Medulla oblongata (tissue), 1 donor: ENCODE results near the gene TMEM11.
"Not testable (repeated sequence)": the region's sequence is repeated elsewhere in the genome, so short reads cannot be mapped to it uniquely, and the experiment has no call there.

Experiments used
- DNase-seq: peaks from one replicate; pipeline ENCODE4 v3.0.0-alpha.2; 2015; ENCODE audit errors: extremely low spot score

The TMEM11 gene

DNA sequence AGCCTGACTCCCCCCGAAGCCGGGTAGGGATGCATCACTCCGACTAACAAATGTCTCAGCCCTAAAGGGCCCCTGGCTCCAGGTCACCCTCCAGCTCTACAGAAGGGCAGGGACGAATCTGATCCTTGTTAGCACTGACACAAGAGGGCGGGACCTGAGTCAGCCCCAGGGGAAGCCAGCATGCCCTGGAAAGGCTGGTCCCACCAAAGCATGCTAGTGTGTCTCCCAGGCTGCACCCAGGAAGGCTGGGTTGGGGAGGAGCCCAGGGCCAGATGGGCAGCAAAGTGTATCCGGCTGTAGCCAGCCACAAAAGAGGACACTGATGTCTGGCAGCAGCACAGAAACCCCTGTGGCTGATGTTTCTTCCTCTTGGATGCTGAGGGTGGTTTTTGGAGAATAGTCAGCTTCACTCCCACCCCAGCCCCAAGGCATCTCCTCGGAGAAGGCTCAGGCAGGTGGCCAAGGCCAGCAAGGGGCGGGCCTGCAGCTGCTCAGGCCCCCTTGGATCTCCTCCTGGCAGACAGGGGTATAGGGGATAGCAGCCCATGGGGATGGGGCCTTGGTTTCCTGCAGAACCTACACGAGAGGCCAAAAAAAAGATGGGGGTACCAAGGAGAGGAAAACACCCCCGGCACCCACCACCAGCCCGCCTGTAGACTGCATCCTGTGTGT is 28.2 kb upstream of the TMEM11 start:
- DNase-seq = no peak

DNA sequence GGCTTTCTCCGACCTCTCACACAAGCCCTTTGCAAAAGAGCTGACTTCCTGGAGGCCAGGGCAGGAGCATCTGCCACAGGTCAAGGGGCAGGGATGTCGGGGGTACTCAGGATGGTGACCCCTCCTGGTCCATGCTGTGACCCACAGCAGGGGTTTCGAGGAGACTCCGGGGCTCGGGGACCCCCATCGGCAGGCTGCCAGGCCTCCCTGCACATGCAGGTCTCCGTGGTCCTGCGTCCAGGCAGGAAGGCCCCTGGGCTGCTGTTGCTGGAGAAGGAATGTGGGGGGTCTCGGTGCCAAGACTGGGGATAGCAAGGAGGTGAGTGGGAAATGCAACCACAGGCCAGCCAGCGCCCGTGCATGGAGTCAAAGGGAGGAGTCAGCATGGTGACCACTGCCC is 27.6 kb upstream of the TMEM11 start:
- no peak for DNase-seq

DNA sequence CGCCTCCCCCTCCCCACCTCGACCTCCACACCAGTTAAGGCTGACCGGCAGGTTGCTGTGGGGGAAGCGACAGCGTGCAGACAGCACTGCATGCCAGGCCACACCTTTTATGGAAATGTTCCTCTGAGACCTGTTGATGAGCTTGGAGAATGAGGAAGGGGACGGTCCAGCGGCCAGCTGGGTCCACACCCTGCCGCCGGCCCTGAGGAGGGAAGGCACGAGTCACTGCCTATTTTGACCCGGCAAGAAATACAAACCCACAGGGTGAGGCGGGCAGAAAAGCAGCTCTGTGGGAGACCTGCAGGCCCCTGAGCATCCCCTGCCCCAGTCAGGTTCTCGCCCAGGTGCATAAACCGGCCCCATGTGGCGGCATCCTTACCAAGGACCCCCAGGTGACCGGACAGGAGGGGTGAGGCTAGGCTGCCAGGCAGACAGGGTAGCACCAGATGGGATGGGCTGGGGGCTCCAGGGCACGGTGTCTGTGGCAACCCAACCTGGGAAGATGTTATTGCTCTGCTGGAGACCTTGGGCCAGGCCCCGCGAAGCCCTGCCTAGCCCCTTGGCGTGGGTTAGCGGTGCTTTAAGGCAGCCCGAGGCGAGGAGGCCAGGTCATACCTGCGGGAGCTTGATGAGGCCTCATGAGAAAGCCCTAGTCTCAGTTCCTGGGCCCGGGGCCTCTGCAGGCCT is 26.6 kb upstream of the TMEM11 start:
- DNase-seq = no peak

DNA sequence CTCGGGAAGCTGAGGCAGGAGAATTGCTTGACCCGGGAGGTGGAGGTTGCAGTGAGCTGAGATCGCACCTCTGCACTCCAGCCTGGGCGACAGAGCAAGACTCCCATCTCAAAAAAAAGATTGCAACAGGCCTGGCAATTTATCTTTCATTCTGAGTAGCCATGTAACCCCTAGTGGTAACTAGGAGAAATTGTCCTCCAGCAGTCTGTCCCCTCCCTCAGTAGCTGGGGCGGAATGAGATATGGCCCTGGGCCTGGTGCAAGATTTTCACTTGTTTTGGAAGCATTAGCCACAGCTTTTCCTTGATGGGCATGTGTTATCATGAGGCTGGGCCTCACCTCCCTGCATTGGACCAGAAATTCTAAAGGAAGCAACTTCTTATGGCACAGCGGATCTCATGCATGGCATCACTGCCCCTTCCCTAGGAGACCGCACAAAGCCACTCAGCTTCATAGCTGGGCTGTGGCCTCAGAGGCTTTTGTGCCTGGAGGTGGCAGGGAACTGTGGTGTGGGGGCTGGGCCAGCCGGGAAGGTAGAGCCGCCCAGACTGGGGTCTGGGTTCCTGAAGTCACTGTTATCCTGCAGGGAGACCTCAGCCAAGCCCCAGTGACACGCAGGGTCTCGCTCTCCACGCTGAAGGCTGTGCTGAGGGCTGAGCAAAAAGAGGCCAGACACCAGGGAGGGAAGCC is 25.9 kb upstream of the TMEM11 start:
- peak; percentile 14 for DNase-seq

DNA sequence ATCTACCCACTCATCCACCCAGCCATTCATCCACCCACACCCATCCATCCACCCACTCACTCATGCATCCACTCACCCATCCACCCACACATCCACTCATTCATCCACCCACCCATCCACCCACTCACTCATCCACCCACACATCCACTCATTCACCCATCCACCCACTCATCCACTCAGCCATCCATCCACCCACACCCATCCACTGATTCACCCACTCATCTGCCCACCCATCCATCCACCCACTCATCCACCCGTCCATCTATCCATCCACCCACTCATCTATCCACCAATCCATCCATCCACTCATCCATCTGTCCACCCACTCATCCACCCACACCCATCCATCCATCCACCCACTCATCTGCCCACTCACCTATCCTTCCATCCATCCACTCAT is 22.0 kb upstream of the TMEM11 start:
- DNase-seq = no peak

DNA sequence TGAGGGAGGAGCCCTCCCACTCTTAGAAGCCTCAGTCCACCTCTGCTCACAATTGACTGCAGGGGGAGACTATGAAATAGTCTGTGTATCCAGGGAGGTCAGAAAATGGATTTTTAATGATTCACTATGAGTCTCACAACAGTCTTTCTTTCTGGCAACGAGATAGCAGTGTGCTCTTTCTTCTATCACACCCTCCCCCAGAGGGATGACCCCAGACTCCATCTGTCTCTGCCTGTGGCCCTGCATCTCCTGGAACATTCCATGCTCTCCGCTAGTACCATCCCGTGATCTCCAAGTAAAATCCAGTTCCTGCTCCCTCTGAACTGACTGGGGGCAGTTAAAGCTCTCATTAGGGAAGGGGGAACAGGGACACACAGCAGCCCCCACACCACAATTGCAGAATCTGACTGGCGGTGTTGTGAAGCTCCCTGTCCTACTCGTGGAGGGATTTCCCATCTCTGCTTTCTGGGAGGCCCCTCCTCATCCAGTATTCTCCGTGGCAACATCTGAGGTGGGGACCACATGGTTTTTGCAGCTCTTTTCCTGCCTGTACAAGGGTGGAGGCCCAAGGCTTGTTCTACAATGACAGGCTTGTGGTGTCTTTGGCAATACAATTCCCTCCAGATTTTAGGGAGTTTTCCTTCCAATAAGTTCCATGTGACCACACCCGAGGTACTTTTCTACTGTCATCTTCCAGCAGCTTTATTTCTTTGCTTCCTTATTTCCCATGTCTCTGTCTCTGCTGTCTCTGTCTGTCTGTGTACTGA is 19.8 kb upstream of the TMEM11 start:
- DNase-seq = no peak

DNA sequence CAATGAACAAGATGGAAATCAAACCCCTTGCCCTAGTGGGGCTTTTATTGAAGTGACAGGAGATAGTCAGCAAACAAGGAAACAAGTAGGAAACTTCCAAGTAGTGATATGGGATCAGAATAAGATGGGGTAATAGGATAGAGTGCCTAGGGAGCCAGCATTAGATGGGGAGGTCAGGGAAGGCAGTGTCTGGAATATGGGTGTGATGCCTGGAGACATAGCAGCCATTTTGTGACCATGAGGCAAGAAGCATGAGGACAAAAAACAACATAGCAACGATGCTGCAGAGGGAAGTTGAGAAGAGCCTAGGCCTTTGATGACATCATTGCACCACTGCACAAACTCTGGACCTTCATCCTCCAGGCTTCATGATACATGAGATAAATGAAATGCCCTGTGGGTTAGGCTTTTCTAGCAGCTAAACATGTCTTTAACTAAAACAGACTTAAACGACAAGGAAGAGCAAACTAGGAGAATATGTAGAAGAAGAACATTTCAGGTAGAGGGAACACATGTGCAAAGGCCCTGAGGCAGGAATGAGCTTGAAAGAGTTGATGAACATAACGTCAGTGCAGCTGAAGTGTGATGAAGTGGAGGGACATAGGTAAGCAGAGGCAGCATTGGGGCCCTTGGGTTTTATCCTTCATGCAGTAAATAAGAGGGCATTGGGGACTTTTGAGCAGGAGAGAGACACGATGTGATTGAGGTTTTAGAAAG is 18.2 kb upstream of the TMEM11 start:
- no peak for DNase-seq

DNA sequence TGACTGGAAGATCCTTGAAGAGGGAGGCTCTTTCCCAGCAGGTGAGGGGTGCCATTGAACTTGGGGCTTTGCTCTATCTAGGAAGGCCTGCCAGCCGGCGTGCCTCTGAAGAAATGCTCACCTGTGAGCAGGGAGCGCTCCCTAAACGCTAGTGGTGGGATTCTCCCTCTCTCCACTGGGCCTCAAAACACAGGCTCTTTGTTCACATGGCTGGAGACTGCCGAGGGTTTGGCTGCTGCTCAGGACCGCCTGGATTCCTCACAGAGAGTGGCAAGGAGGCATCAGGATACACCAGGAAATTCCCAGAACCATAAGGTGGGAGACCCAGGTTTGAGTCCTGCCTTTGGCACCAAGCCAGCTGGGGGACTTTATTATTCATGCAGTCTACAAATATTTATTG is 17.6 kb upstream of the TMEM11 start:
- no peak for DNase-seq

DNA sequence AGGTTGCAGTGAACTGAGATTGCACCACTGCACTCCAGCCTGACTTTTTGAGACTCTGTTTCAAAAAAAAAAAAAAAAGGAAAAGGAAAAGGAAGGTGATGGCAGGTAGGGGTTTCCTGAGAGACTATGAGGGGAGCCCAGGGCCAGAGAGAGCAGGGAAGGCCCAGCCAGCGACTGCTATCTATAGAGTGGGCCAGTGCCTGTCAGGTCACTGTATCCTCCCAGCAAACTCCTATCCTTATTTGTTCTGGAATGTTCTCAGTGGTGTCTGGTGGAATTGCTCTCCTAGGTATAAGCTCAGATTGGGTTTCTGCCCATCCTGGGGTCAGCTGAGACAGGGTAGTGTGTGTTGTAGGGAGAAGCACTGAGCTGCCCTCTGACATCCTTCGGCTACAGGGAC is 14.9 kb upstream of the TMEM11 start:
- DNase-seq = no peak

DNA sequence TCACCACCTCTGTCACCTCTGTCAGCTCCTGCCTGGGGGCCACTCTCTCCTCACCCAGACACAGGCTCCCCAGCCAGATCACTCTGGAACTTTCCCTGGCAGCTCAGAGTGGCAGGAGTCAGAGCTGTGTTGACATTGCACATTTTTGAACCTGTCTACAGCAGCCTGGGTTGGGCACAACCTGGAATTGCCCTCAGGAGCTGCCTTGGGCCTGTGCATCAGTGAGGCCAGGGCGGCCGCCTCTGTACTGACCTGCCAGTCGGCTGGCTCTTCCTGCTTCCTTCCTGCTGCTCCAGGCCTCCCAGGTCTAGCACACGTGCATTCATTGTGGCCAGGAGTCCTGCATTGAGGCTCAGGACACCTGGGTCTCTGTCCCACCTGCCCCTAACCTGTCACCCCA is 14.2 kb upstream of the TMEM11 start:
- DNase-seq = no peak

DNA sequence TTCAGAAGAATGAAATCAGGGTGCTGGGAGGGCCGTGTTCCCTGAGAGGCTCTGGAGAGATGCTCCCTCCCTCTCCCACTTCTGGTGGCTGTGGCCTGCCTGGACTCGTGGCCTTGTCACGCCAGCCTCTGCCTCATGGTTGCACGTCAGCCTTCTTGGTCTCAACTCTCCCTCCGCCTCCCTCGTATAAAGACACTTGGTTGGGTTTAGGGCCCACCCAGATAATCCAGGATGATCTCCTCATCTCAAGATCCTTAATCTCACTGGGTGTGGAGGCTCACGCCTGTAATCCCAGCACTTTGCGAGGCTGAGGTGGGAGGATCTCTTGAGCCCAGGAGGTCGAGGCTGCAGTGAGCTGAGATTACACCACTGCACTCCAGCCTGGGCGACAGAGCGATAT is 13.3 kb upstream of the TMEM11 start:
- DNase-seq = not testable (repeated sequence)

DNA sequence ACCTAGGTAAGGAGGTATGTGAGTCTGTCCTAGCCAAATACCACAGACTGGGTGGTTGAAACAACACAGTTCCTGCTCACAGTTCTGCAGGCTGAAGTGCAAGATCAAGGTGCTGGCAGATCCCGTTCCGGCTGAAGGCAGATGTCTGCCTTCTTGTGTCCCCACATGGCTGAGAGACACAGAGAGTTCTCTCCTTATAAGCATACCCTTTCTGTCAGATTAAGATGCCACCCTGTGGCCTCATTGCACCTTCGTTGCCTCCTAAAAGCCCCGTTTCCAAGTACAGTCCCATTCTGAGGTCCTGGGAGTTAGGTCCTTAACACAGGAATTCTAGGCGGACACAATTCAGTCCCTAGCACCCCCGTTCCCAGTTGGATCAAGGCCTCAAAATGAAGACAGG is 9.1 kb upstream of the TMEM11 start:
- no peak for DNase-seq

DNA sequence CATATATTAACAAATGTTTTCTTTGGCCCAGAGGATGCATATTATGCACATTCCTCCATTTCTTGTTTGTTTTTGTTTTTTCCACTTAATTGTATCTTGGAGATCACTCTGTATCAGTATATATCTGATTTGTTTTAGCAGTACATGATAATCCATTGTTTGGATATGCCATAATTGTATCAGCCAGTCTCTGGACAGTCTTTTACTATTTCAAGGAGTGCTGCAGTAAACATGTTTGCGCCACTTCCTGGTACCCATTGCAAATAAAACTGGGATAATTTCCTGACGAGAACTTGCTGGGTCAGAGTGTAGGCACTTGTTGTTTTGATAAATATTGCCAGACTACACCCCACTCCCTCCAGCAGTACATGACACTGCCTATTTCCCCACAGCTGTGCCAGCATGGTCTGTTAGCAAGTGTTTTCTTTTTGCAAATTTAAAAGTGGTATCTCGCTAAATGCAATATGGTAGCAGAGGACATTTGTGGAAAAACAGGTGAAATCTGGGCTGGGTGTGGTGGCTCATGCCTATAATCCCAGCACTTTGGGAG is 4.9 kb upstream of the TMEM11 start:
- DNase-seq = no peak

DNA sequence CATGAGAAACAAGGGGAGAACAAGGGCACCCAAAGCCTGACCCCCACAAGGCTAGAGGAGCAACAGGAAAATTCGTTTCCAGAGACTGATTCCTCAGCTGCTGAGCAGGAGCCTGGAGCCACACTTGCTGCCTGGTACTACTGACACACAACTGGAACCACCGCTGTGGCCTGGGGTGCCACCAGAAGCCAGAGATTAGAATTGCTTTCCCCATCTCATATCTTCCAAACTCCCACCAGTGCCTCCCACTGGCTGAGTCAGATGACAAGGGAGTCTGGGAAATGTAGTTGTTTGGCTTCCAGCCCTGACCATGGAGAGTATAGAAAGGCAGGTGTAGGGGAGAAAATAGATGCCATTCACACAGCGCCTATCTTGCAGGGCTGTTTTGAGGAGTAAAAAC is 4.1 kb upstream of the TMEM11 start:
- no peak for DNase-seq

DNA sequence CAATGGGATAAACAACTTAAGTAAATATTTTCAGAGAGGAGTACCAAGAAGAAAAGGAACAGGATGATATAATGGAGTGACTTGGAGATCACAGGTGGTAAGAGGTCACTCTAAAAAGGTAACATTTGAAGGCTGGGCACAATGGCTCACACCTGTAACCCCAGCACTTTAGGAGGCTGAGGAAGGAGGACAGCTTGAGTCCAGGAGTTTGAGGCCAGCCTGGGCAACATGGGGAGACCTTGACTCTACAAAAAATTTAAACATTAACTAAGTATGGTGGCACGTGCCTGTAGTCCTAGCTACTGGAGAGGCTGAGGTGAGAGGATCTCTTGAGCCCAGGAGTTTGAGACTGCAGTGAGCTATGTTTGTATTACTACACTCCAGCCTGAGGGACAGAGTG is 3.4 kb upstream of the TMEM11 start:
- DNase-seq = no peak

DNA sequence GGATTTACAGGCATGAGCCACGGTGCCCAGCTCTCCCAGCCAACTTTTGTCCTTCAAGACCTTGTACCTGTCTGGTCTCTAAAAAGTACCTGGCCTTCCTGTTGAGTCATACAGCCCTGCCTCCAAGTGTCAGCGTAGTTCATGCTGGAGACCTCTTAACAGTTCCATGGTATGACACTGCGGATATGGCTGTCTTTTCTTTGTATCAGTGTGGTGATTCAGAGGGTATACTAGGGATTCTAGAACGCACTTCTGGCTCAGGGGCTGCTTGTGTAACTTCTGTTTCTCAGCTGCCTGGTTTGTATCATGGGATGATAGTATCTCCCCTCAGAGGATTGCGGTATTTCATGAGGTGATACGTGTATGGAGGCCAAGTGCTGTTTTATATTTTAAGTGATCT is 2.0 kb upstream of the TMEM11 start:
- no peak for DNase-seq

DNA sequence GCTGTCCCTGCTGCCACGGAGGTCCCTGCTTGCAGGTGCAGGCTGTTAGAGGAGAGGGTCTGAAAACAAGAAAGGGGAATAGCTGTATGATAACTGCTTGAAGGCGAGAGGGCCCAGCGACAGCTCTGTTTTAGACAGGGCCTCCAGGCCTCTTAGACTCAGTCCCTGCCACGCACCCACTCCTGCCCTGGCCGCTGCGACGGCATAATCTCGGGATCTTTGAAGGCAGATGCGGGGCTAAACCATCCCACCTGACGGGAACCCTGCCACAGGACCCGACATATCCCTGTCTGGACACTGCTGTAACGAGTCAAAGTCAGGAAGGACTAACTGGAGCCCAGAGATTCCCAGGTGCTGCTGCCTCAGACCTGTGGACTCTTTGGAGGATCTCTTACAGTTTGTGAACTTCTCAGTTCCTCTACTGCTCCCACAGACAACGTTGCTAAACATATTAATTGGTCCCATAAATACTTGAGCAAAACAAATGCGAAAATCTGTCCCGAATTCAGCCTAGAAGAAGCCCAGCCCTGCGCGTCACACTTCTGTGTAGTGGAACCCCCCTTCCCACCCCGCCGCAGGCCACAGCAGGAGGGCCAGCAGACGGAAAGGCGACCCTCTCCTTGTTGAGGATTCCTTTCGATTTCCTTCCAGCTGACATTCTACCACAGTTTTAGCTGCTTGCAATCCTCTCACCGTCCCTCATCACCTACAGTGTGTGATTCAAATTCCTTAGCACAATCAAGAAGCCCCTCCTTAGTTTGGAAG is 998 bp upstream of the TMEM11 start:
- DNase-seq = no peak

DNA sequence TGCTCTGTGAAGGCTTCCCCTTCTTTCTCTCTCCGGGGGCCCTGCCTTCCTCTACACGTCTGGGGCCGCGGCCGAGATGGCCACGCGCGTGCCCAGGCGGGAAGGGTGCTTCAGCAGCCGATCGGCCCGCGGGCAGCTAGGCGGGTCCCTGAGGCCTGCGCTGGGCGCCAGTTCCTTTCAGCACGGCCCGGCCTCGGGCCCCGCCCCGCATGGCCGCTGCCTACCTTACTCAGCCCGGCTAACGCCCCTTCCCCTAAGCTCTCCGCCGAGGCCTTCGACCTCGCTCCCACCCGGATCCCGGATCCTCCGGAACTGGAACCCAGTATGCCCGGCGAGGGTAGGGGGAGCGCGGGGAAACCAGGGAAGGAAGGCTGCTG is 335 bp downstream of the TMEM11 start:
- DNase-seq = no peak

DNA sequence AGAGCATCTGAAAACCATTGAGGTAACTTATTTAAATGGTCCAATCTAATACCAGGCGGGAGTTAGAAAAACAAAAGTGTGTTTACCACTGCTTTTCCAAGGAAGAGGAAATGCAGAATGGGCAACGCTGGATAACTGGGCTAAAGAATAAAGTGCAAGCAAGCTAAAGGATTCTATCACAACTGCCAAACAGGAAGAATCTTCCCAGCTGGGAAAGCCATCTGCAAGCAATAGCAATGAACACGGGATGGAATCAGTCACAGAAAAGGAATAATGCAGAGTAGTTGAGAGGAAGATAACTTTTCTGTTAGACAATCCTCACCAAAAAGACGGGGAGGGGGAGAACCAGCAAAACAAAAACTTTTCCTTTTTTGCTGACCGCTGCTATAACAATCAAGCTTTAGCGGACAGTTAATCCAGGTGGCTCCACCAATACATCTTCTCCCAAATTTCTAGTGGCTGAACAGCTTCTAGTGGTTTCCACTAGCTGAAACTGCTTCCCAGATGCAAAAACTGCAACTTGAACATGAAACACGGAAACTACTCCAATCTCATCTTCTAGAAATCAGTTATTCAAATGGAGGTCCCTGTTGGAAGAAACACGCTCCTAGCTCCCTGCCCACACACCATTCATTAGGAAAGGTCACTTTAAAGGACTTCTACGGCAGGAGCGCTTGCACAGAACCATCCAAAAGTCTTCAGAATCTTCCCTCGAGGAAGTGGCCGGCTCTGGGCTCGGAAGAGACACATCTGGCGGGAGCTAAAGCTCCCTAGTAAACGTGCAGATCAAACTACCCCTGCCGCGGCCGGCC is 929 bp downstream of the TMEM11 start:
- peak; percentile 8 for DNase-seq
